Measurements from ENCODE around the gene JMJD7. TPM values are rescaled to one million over a fixed set of nuclear protein-coding genes. Genes with fewer than 3 reads are reported as not detected.

Gene JMJD7
- total RNA-seq, 1 donor from 2014 or later, result 12.1 TPM

DNA sequence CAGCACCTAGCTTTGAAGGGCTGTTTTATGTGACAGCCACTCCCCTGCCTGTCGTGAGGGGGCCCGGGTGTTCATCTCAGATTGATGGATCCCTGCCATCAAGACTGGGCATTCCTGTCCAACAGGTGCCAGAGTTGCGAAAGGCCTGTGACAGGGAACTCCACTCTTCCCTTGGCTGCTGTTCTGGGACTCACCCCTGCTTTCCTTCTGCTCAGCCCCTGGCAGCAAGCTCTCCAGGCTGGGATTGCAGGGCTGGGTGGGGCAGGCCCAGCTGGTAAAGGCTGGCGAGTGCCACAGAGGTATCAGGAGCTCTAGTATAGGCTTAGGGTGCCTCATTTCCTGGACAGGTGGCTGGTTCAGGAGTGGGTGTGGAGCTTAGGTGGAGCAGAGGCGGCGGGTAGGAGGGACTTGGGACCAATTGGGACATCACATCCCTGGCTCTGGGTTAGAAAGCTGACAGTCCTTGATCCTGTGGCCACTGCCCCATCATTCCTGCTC, 10.6 kb downstream of the JMJD7 start, which contains the start of gene PLA2G4B:
TSS of gene PLA2G4B (plus strand) at position 448 of the 498 bp plus-strand sequence. CDS start 67 bp downstream, outside the sequence.
- no peak within 1 kb of the TSS for H3K27ac ChIP-seq (replicated peaks)
- H3K27me3 ChIP-seq (ENCODE audit: low read depth), result no peaks in the 10 kb centered on the region
- no peaks in the 10 kb centered on the region for H3K9me3 ChIP-seq (replicated peaks)
- H3K4me3 ChIP-seq, result no peak within 1 kb of the TSS
- no peak for DNase-seq
- TF ChIP-seq, protein P1, sequence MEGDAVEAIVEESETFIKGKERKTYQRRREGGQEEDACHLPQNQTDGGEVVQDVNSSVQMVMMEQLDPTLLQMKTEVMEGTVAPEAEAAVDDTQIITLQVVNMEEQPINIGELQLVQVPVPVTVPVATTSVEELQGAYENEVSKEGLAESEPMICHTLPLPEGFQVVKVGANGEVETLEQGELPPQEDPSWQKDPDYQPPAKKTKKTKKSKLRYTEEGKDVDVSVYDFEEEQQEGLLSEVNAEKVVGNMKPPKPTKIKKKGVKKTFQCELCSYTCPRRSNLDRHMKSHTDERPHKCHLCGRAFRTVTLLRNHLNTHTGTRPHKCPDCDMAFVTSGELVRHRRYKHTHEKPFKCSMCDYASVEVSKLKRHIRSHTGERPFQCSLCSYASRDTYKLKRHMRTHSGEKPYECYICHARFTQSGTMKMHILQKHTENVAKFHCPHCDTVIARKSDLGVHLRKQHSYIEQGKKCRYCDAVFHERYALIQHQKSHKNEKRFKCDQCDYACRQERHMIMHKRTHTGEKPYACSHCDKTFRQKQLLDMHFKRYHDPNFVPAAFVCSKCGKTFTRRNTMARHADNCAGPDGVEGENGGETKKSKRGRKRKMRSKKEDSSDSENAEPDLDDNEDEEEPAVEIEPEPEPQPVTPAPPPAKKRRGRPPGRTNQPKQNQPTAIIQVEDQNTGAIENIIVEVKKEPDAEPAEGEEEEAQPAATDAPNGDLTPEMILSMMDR (IDR thresholded peaks at IDR 0.05; ENCODE audit: borderline replicate concordance), result no peak
- peaks cover 17% of the 10 kb centered on the region for H3K4me1 ChIP-seq
- intact Hi-C loops (cut with micrococcal nuclease), result no loop called here
- peaks cover 45% of the 10 kb centered on the region for H3K36me3 ChIP-seq

DNA sequence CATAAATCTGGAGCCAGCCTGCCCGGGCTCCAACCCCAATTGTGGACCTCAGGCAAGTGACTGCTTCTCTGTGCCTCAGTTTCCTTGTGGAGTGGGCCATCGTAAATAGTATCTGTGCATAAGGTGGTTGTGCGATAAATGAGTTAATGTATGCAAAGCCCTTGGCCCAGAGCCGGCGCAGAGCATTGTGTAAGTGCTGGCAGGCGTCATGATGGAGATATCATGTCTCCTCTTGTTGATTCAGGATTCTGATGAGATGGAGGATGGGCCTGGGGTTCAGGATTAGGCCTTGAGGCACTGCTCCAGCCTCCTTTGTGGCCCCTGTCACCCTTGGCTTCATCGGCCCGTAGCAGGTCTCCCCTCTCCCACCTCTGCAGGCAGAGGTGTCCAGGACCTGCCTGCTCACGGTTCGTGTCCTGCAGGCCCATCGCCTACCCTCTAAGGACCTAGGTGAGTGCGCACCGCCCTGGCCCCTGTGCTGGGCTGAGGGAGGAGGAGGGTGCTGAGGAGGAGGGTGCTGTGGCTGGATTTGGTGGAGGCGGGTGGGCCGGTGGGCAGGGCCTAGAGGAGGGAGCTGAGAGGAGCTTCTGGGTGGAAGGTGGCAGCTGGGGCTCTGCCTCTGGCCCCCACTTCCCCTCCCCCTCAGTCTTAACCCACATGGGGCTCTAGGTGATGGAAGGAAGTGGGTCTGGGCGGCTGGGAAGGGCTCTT, 12.0 kb downstream of the JMJD7 start:
- peaks cover 57% of the 10 kb centered on the region for H3K36me3 ChIP-seq
- intact Hi-C loops (cut with micrococcal nuclease), result no loop called here
- TF ChIP-seq, protein P1 (IDR thresholded peaks at IDR 0.05; ENCODE audit: borderline replicate concordance), result no peak

GRCh38 chr15:41840673-41841072, 12.8 kb downstream of the JMJD7 start:
- Histone ChIP-seq H3K27ac (replicated peaks) (no peak overlapping the region), H3K9me3 (replicated peaks) (no peaks in the 10 kb centered on the region), H3K36me3 (peaks cover 61% of the 10 kb centered on the region), H3K27me3 (ENCODE audit: low read depth) (no peaks in the 10 kb centered on the region), H3K4me1 (peaks cover 17% of the 10 kb centered on the region), H3K4me3 (no peak overlapping the region)
- DNase-seq, result no peak
- intact Hi-C loops (cut with micrococcal nuclease), result no loop called here
- TF ChIP-seq, protein P1 (IDR thresholded peaks at IDR 0.05; ENCODE audit: borderline replicate concordance), result no peak

More for the DNA sequence above, 12.0 kb downstream of the JMJD7 start:
- Histone ChIP-seq H3K9me3 (replicated peaks) (no peaks in the 10 kb centered on the region), H3K4me1 (peaks cover 17% of the 10 kb centered on the region), H3K27me3 (ENCODE audit: low read depth) (no peaks in the 10 kb centered on the region), H3K4me3 (no peak overlapping the region), H3K27ac (replicated peaks) (no peak overlapping the region)
- DNase-seq, result no peak

DNA sequence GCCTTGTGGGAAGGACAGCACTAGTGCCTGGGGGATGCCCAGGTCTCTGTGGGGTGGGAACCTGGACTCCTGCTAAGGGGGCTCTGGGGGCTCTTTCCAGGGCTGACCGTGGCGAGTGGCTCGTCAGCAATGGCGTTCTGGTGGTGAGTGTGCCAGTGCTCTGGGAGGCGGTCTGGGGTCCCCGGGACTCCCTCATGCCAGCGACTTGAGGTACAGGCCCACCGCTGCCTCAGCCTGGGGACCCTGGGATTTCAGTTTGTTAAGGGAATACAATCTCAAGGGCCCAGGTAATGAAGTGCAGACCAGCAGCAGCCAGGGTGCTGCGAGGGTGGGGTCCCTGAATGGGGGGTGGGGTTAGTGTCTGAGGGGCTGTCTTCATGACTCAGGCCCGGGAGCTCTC, 13.2 kb downstream of the JMJD7 start:
- no peaks in the 10 kb centered on the region for H3K9me3 ChIP-seq (replicated peaks)
- H3K27ac ChIP-seq (replicated peaks), result no peak overlapping the region
- no peak overlapping the region for H3K4me3 ChIP-seq
- TF ChIP-seq, protein P1 (IDR thresholded peaks at IDR 0.05; ENCODE audit: borderline replicate concordance), result no peak
- H3K27me3 ChIP-seq (ENCODE audit: low read depth), result no peaks in the 10 kb centered on the region
- peaks cover 64% of the 10 kb centered on the region for H3K36me3 ChIP-seq
- peaks cover 13% of the 10 kb centered on the region for H3K4me1 ChIP-seq
- no peak for DNase-seq
- intact Hi-C loops (cut with micrococcal nuclease), result no loop called here

- no peaks in the 10 kb centered on the region for H3K27me3 ChIP-seq (ENCODE audit: low read depth)
- intact Hi-C loops (cut with micrococcal nuclease), result no loop called here
- H3K4me3 ChIP-seq, result no peak overlapping the region
- peaks cover 65% of the 10 kb centered on the region for H3K36me3 ChIP-seq
- no peak overlapping the region for H3K27ac ChIP-seq (replicated peaks)
- no peaks in the 10 kb centered on the region for H3K9me3 ChIP-seq (replicated peaks)
- TF ChIP-seq, protein P1 (IDR thresholded peaks at IDR 0.05; ENCODE audit: borderline replicate concordance), result no peak
- peaks cover 12% of the 10 kb centered on the region for H3K4me1 ChIP-seq
- DNase-seq, result no peak
Observed at GRCh38 chr15:41842229-41842628, 14.3 kb downstream of the JMJD7 start.

Measured in left ventricle myocardium inferior (tissue), 1 donor.